ENCODE results near the gene TRIP6. TPM values are rescaled to one million over a fixed set of nuclear protein-coding genes. Genes with fewer than 3 reads are reported as not detected.
"Not testable (repeated sequence)": the region's sequence is repeated elsewhere in the genome, so short reads cannot be mapped to it uniquely, and the experiment has no call there.

TRIP6 gene
- total RNA-seq, 2 donors from 2014 or later, result 71.9 to 103 TPM

- H3K27ac ChIP-seq, result no peak overlapping the region
- no peaks in the 10 kb centered on the region for H3K27me3 ChIP-seq (replicated peaks; ENCODE audit: insufficient read depth)
- DNase-seq (ENCODE audit: low spot score) (no peak), ATAC-seq (ENCODE audit: insufficient number of reproducible peaks, low FRiP score, low read depth) (no peak)
- no peaks in the 10 kb centered on the region for H3K9me3 ChIP-seq
- no peak overlapping the region for H3K4me3 ChIP-seq
- H3K4me1 ChIP-seq (ENCODE audit: control insufficient read depth in 1 of 2, low read depth in 2 of 2), result peaks cover 0 to 4% of the 10 kb centered on the region in 2 donors
- no peaks in the 10 kb centered on the region for H3K36me3 ChIP-seq
- TF ChIP-seq CTCF (IDR thresholded peaks at IDR 0.05), result no peak
These were observed 27.8 kb upstream of the TRIP6 start for GRCh38 chr7:100839361-100839760.

GRCh38 chr7:100840470-100841100 is 26.6 kb upstream of the TRIP6 start:
- H3K4me1 ChIP-seq (ENCODE audit: control insufficient read depth in 1 of 2, low read depth in 2 of 2), result peaks cover 0 to 4% of the 10 kb centered on the region in 2 donors
- ATAC-seq (ENCODE audit: insufficient number of reproducible peaks, low FRiP score, low read depth), result no peak
- no peaks in the 10 kb centered on the region for H3K27me3 ChIP-seq (replicated peaks; ENCODE audit: insufficient read depth)
- DNase-seq (ENCODE audit: low spot score), result no peak
- no peak overlapping the region for H3K4me3 ChIP-seq
- H3K27ac ChIP-seq, result no peak overlapping the region
- H3K36me3 ChIP-seq, result no peaks in the 10 kb centered on the region
- no peaks in the 10 kb centered on the region for H3K9me3 ChIP-seq
- TF ChIP-seq CTCF (IDR thresholded peaks at IDR 0.05), result no peak

GRCh38 chr7:100847360-100847759 is 19.8 kb upstream of the TRIP6 start:
- Histone ChIP-seq H3K36me3 (no peaks in the 10 kb centered on the region), H3K27ac (no peak overlapping the region), H3K27me3 (replicated peaks; ENCODE audit: insufficient read depth) (no peaks in the 10 kb centered on the region), H3K4me3 (no peak overlapping the region), H3K4me1 (ENCODE audit: control insufficient read depth in 1 of 2, low read depth in 2 of 2) (peaks cover 0 to 8% of the 10 kb centered on the region in 2 donors), H3K9me3 (no peaks in the 10 kb centered on the region)
- DNase-seq (ENCODE audit: low spot score), result no peak
- TF ChIP-seq CTCF (IDR thresholded peaks at IDR 0.05), result no peak
- no peak for ATAC-seq (ENCODE audit: insufficient number of reproducible peaks, low FRiP score, low read depth)

GRCh38 chr7:100852048-100852872 is 14.9 kb upstream of the TRIP6 start, which contains the start of gene SLC12A9:
SLC12A9 (plus strand) TSS chr7:100852713; CDS start chr7:100854198, 1,485 bp downstream.
- Histone ChIP-seq H3K9me3 (no peaks in the 10 kb centered on the region), H3K4me1 (ENCODE audit: control insufficient read depth in 1 of 2, low read depth in 2 of 2) (peaks cover 0 to 8% of the 10 kb centered on the region in 2 donors), H3K27ac (peak within 1 kb of the TSS; percentile 75 to 76), H3K4me3 (peak within 1 kb of the TSS; percentile 81), H3K36me3 (peaks cover 5% of the 10 kb centered on the region), H3K27me3 (replicated peaks; ENCODE audit: insufficient read depth) (no peaks in the 10 kb centered on the region)
- peak; percentile 93 for ATAC-seq (ENCODE audit: insufficient number of reproducible peaks, low FRiP score, low read depth)
- TF ChIP-seq CTCF (IDR thresholded peaks at IDR 0.05), result peak; percentile 89
- DNase-seq (ENCODE audit: low spot score), result peak; percentile 70

GRCh38 chr7:100854146-100854895 is 12.9 kb upstream of the TRIP6 start:
- no peak for TF ChIP-seq CTCF (IDR thresholded peaks at IDR 0.05)
- no peak for ATAC-seq (ENCODE audit: insufficient number of reproducible peaks, low FRiP score, low read depth)
- no peak for DNase-seq (ENCODE audit: low spot score)

GRCh38 chr7:100854899-100855298 is 12.3 kb upstream of the TRIP6 start:
- not testable (repeated sequence) for H3K36me3 ChIP-seq; H3K4me3 ChIP-seq; H3K27me3 ChIP-seq (replicated peaks; ENCODE audit: insufficient read depth); DNase-seq (ENCODE audit: low spot score); H3K27ac ChIP-seq; ATAC-seq (ENCODE audit: insufficient number of reproducible peaks, low FRiP score, low read depth); H3K4me1 ChIP-seq (ENCODE audit: control insufficient read depth in 1 of 2, low read depth in 2 of 2); H3K9me3 ChIP-seq

More at GRCh38 chr7:100854146-100854895, 12.9 kb upstream of the TRIP6 start:
- H3K27me3 ChIP-seq (replicated peaks; ENCODE audit: insufficient read depth), result no peaks in the 10 kb centered on the region
- no peaks in the 10 kb centered on the region for H3K9me3 ChIP-seq
- no peak overlapping the region for H3K4me3 ChIP-seq
- peaks cover 0 to 8% of the 10 kb centered on the region in 2 donors for H3K4me1 ChIP-seq (ENCODE audit: control insufficient read depth in 1 of 2, low read depth in 2 of 2)
- no peak overlapping the region for H3K27ac ChIP-seq
- peaks cover 5% of the 10 kb centered on the region for H3K36me3 ChIP-seq
